Endometrial microvascular endothelial cells (primary cell): Measurements from ENCODE around the gene FA2H. TPM values are rescaled to one million over a fixed set of nuclear protein-coding genes. Genes with fewer than 3 reads are reported as not detected.
"Not testable (repeated sequence)": the region's sequence is repeated elsewhere in the genome, so short reads cannot be mapped to it uniquely, and the experiment has no call there.

Source experiments
- in situ Hi-C: cut with HindIII; loops from 2 replicates; pipeline ENCODE4 v1.10.0; 2017; ENCODE audit warnings: low sequenced_read_pairs, low pct_unique_long_range_greater_than_20kb; ENCODE audit errors: inconsistent ontology term
- total RNA-seq: library from RNA; depleted of rRNA; stranded (reverse); fragments of >200 nt; gene quantifications from one replicate; pipeline ENCODE4 v1.2.3, GENCODE V29; 2015; ENCODE audit errors: inconsistent ontology term

Gene FA2H
- total RNA-seq, 1 donor from 2014 or later: not detected

DNA sequence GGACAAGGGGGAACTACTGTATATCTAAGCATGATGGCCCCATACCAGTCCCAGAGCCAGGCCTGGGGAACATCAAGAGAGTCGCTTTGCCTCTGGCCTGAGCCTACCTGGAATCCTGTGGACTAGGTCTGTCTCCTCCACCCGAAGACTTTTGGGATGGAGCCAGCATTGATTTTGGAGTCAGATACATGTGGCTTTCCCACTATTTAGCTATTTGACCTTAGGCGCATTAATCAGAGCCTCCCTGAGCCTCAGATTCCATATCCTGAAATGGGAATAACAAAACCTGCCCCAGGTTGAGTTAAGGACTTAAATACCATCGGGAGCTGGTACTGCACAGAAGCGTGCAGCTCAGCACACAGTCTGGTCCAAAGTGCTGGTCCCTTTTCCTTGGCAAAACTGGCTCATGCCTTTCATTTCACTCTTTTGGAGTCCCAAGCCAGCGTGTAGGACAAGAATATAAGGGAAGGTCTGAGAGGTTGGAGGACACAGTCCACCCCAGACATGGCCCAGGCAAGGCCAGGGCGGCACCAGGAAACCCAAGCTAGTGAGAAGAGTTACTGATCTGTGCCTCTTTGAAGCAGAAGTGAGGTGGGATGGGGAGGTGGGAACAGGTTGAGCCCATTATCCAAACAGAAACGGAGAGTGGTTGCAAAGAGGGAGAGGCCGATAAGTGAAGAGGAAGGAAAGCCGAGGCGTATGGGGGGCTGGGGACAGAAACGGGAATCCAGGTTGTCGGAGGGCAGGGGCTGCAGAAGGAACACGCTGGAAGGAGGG is 986 bp downstream of the FA2H start:
- in situ Hi-C loops: no loop called here

- in situ Hi-C loops: no loop called here
Observed at GRCh38 chr16:74771656-74772315, 2.8 kb downstream of the FA2H start.

DNA sequence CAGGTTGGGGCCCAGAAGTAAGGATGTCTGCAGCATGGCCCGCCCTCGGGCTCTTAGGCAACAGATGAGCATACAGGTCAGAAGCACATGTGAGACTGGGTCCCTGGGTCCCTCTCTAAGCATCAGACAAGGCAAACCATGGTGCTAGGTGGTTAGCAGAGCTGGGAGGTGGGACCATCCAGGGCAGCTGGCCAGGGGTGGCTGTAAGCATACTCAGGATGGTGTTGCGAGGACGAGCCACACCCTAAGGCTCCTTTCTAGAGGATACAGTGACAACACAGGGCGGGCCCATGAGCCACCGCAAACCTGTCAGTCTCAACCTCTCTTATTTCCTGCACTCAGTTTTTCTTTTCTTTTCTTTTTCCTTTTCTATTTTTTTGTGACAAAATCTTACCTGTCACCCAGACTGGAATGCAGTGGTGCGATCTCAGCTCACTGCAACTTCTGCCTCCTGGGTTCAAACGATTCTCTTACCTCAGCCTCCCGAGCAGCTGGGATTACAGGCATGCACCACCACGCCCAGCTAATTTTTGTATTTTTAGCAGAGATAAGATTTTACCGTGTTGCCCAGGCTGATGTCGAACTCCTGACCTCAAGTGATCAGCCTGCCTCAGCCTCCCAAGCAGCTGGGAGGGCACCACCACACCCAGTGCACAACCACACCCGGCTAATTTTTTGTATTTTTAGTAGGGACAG is 3.6 kb downstream of the FA2H start:
- in situ Hi-C loops: no loop called here

- in situ Hi-C loops: no loop called here
Observed at GRCh38 chr16:74769586-74770190, 4.9 kb downstream of the FA2H start.

DNA sequence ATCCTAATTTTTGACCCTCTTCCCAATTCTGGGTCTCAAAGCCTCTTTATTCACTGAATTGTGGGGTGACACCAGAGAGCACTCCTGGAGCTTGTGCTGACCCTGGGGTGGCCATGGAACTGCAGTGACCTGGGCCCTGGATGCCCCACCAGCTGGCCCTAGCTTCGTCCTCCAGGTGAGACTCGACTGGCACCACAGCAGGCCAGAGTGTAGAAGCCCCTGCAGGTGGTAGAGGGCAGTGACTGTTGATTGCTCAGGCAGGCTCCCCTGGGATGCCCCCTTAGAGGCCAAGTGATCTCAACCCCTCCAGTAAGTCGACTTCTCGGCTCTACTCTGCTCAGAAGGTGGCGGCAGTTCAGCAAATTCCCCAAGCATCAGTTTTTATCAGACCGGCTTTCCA is 6.4 kb downstream of the FA2H start:
- in situ Hi-C loops: no loop called here

DNA sequence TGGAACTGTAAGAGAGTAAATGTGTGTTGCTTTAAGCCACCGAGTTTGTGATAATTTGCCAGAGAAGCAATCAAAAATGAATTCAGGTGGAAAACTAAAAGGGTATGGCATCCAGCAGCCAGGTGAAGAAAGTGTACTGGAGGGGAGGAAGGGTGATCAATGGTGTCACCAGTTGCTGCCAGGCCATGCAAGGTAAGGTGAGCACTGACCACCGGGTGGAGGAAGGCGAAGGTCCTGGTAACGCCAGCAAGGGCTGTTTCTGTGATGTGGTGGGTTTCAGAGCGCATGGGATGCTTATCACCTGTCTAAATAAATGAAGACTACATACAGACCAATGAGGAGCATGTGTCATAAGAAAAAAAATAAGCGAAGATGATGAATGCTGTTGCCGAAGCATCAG is 6.9 kb downstream of the FA2H start:
- in situ Hi-C loops: no loop called here

DNA sequence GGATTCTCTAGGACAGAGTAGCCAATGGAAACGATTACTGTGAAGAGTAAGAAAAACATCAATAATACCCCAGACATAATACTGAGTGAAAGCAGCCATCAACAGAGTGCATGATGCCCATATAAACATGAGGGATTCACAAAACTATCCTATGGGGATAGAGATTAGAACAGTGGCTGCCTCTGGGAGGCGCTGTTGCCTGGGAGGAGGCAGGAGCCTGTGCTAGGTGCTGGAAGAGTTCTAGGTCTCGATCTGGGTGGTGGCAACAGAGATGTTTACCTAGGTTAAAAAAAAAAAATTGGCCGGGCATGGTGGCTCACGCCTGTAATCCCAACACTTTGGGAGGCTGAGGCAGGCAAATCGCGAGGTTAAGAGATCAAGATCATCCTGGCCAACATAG is 7.9 kb downstream of the FA2H start:
- in situ Hi-C loops: no loop called here

DNA sequence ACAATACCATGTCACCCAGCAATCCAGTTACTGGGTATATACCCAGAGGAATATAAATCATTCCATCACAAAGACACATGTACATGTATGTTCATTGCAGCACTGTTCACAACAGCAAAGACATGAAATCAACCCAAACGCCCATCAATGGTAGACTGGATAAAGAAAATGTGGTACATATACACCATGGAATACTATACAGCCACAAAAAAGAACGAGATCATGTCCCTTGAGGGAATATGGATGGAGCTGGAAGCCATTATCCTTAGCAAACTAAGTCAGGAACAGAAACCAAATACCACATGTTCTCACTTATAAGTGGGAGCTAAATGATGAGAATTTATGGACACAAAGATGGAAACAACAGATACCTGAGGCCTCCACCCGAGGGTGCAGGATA is 10.4 kb downstream of the FA2H start:
- in situ Hi-C loops: not testable (repeated sequence)

GRCh38 chr16:74761665-74762064 is 13.0 kb downstream of the FA2H start:
- in situ Hi-C loops: no loop called here

- in situ Hi-C loops: no loop called here
Observed at GRCh38 chr16:74760007-74760767, 14.4 kb downstream of the FA2H start.

GRCh38 chr16:74759564-74759963 is 15.1 kb downstream of the FA2H start:
- in situ Hi-C loops: no loop called here

- in situ Hi-C loops: no loop called here
Observed at GRCh38 chr16:74758801-74759200, 15.8 kb downstream of the FA2H start.

- in situ Hi-C loops: no loop called here
Observed at GRCh38 chr16:74757349-74757748, 17.3 kb downstream of the FA2H start.

GRCh38 chr16:74756203-74756602 is 18.4 kb downstream of the FA2H start:
- in situ Hi-C loops: no loop called here

DNA sequence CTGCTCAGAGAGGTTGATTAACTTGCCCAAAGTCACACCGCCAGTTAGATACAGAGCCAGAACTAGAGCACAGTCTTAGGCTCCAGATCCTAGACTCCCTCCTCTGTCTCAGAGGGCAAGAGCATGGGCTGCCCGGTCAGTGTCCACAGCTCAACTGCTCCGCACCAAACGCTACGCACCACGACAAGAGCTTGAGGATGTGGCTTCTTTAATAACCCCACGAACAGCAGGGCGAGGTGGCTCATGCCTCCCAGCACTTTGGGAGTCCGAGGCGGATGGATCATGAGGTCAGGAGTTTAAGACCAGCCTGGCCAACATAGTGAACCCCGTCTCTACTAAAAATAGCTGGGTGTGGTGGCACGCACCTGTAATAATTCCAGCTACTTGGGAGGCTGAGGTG is 21.4 kb downstream of the FA2H start:
- in situ Hi-C loops: no loop called here

DNA sequence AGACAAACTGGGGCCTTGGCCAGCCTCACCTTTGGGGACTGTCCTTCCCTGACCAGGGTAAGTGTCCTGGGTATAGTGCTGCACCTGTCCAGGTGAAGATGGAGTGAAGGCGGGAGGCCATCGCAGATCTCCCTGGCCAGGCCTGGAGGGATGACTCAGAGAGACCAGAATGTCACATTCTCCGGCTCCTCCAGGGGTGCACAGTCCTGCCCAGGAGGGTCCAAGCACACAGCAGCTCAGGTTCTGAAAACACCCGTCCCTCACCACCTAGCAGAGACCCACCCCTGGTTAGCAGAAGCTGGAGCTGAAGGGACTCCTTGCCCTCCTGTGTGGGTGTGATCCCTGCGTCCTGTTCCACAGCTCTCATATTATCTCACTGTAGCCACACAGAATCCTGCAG is 21.9 kb downstream of the FA2H start:
- in situ Hi-C loops: no loop called here

DNA sequence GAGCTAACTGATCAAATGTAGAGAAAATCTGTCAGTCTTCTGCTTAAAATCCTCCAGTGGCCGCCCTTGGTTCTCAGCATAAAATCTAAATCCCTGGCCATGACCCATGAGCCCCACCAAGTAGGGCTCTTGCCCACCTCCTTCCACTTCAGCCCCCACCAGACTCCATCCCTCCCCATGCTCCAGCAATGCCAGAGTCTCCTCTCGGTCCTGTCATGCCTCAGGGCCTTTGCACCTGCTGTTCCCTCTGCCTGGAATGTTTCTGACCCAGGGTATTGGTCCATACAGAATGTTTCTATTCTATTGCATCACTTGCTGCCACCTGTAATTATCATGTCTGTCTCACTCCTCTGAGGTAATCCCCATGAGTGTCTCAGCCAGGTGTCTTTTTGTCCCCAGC is 22.4 kb downstream of the FA2H start:
- in situ Hi-C loops: no loop called here

- in situ Hi-C loops: no loop called here
Observed at GRCh38 chr16:74751658-74752057, 23.0 kb downstream of the FA2H start.
